Astrocyte (in vitro differentiated cells and primary cell): ENCODE measurements around the gene CACNA1C.

ENCODE experiments used
- EZH2 ChIP-seq: IDR thresholded peaks from 2 replicates; pipeline ENCODE4 v1.6.1; 2012; ENCODE audit warnings: mild to moderate bottlenecking, low read length, inconsistent platforms; ENCODE audit not compliant: insufficient read depth
- TF ChIP-seq, protein P1 (sequence below): IDR thresholded peaks from 2 replicates; pipeline ENCODE4 v1.5.1; 2011; ENCODE audit warnings: low read depth, mild to moderate bottlenecking, inconsistent platforms, low read length, moderate library complexity; ENCODE audit not compliant: insufficient read depth

DNA sequence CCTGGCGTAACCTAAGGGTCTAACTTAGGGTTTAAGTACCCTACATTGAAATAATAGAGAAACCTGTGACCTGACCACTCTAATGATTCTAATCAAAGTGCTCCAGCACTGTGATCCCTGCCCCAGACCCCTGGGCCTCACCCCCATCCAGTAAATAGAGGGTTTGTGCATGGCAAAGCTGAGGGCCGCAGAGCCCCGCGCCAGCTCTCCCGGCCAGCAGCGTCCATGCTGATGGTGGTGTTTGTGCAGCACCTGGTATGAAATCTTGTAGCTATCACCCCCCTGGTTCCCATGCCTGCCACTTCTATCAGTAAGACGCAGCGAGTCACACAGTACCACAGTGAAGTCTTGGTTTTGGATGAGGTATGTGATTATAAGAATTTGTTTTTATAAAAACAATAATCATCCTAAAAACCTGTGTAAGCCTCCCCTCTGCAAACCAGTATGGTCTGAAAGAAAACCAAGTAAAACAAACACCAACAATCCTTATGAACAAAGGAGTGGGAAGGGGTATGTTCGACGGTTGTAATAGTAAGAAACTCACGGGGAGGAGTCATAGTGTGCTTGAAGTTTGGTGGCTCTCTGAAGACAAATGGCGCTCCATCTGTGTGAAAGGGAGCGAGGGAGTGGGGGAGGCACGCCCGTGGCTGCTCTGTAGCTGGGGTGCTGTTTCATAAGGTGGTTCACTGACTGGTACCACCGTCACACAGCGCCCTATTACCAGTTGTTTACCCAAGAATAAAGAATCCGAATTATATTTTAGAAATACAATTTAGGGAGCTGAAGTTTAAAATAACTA, 156.2 kb downstream of the CACNA1C start:
- TF ChIP-seq, protein P1, sequence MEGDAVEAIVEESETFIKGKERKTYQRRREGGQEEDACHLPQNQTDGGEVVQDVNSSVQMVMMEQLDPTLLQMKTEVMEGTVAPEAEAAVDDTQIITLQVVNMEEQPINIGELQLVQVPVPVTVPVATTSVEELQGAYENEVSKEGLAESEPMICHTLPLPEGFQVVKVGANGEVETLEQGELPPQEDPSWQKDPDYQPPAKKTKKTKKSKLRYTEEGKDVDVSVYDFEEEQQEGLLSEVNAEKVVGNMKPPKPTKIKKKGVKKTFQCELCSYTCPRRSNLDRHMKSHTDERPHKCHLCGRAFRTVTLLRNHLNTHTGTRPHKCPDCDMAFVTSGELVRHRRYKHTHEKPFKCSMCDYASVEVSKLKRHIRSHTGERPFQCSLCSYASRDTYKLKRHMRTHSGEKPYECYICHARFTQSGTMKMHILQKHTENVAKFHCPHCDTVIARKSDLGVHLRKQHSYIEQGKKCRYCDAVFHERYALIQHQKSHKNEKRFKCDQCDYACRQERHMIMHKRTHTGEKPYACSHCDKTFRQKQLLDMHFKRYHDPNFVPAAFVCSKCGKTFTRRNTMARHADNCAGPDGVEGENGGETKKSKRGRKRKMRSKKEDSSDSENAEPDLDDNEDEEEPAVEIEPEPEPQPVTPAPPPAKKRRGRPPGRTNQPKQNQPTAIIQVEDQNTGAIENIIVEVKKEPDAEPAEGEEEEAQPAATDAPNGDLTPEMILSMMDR = no peak
- TF ChIP-seq EZH2 = no peak
